ENCODE measurements around the gene IL34.

The IL34 gene

DNA sequence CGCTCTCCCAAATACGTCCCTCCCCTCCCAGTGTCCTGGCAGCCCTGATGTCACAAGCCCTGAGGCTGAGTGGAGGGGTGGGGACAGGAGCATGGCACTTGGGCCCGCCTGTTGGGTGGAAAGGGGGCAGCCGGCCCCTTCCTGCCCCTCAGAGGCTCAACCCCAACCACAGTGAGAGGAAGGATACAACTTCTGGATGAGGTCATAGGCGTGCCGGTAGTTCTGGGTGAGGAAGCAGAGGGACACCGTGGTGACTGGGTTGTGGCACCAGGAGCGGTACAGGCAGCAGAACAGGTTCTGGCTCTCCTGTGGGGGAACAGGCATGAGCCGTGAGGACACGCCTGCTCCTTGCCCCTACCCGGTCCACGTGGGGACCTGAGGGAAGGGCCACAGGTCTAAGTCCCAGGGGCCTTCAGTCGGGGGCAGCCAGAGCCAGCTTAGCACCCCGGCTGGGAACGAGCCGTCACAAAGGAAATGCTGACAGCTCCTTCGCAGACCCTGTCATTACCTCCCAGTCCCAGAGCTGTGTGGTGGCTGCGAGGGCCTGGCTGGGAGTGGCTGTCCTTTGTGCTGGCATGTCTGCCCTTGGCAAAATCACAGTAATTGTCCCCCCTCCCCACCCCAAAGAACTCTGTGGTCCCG, 50.7 kb downstream of the IL34 start:
- Histone ChIP-seq H3K27ac (ENCODE audit: low read length) (no peak overlapping the region), H3K4me3 (ENCODE audit: low read length) (no peak overlapping the region), H3K9ac (ENCODE audit: low read length) (no peak overlapping the region), H3K9me3 (ENCODE audit: control insufficient read depth, low read depth, low read length) (no peaks in the 10 kb centered on the region), H3K27me3 (ENCODE audit: control insufficient read depth, insufficient read depth, low read length) (no peaks in the 10 kb centered on the region), H3K4me1 (ENCODE audit: control insufficient read depth, low read depth, low read length) (peaks cover 25% of the 10 kb centered on the region), H3K36me3 (ENCODE audit: control insufficient read depth, low read depth, low read length) (no peaks in the 10 kb centered on the region)

GRCh38 chr16:70697594-70698170, 51.3 kb downstream of the IL34 start:
- Histone ChIP-seq H3K27me3 (ENCODE audit: control insufficient read depth, insufficient read depth, low read length) (no peaks in the 10 kb centered on the region), H3K4me3 (ENCODE audit: low read length) (no peak overlapping the region), H3K27ac (ENCODE audit: low read length) (no peak overlapping the region), H3K9me3 (ENCODE audit: control insufficient read depth, low read depth, low read length) (no peaks in the 10 kb centered on the region), H3K9ac (ENCODE audit: low read length) (no peak overlapping the region), H3K36me3 (ENCODE audit: control insufficient read depth, low read depth, low read length) (no peaks in the 10 kb centered on the region), H3K4me1 (ENCODE audit: control insufficient read depth, low read depth, low read length) (peaks cover 25% of the 10 kb centered on the region)

GRCh38 chr16:70698901-70699300, 52.5 kb downstream of the IL34 start:
- H3K9ac ChIP-seq (ENCODE audit: low read length): no peak overlapping the region
- no peak overlapping the region for H3K27ac ChIP-seq (ENCODE audit: low read length)
- no peak overlapping the region for H3K4me3 ChIP-seq (ENCODE audit: low read length)
- no peaks in the 10 kb centered on the region for H3K9me3 ChIP-seq (ENCODE audit: control insufficient read depth, low read depth, low read length)
- H3K36me3 ChIP-seq (ENCODE audit: control insufficient read depth, low read depth, low read length): no peaks in the 10 kb centered on the region
- H3K4me1 ChIP-seq (ENCODE audit: control insufficient read depth, low read depth, low read length): peaks cover 26% of the 10 kb centered on the region
- no peaks in the 10 kb centered on the region for H3K27me3 ChIP-seq (ENCODE audit: control insufficient read depth, insufficient read depth, low read length)

GRCh38 chr16:70699696-70700095, 53.3 kb downstream of the IL34 start:
- Histone ChIP-seq H3K9me3 (ENCODE audit: control insufficient read depth, low read depth, low read length) (no peaks in the 10 kb centered on the region), H3K9ac (ENCODE audit: low read length) (no peak overlapping the region), H3K27ac (ENCODE audit: low read length) (no peak overlapping the region), H3K36me3 (ENCODE audit: control insufficient read depth, low read depth, low read length) (no peaks in the 10 kb centered on the region), H3K4me1 (ENCODE audit: control insufficient read depth, low read depth, low read length) (peaks cover 18% of the 10 kb centered on the region), H3K27me3 (ENCODE audit: control insufficient read depth, insufficient read depth, low read length) (no peaks in the 10 kb centered on the region), H3K4me3 (ENCODE audit: low read length) (no peak overlapping the region)

DNA sequence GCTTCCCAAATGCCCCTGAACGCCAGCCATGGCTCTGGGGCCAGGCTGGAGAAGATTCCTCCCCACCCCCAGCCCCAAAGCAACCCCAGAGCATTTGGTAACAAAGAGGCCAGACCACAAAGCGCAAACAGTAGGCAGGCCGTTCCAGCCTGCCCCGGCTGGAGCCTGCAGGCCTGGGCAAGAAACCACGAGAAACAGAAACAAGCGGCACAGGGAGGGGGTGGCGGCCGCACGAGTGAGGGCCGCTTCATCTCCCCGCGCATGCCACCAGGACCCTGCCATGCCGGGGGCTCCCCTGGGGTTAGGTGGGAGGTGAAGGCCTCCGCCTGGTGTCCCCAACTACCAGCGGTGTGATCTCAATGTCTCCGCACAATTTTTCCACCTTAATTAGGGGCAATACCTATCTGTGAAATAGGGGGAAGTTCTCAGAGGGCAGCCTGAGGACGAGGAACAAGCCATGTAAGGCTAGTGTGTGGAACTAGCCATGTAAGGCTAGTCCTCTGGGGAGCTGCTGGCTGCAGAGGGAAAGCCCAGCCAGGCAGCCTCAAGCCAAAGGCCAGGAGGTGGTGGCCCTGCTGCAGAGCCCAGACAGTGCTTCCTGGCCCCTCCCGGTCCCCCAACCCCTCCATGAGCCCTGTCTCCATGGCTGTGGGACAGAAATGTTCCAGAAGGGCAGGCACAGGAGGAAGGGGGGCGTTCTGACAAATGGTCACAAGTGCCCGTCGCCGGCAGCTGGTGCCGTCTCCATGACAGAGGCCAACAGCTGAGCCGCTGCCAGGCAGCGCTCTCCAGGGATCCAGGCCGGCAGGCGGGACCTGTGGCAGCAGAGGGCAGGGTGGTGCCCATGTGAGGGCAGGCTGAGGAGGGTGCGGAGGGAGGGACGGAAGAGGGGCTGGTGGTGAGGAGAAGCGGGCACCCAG, 54.0 kb downstream of the IL34 start:
- H3K27ac ChIP-seq (ENCODE audit: low read length): no peak overlapping the region
- H3K9me3 ChIP-seq (ENCODE audit: control insufficient read depth, low read depth, low read length): no peaks in the 10 kb centered on the region
- H3K36me3 ChIP-seq (ENCODE audit: control insufficient read depth, low read depth, low read length): no peaks in the 10 kb centered on the region
- H3K27me3 ChIP-seq (ENCODE audit: control insufficient read depth, insufficient read depth, low read length): no peaks in the 10 kb centered on the region
- H3K4me3 ChIP-seq (ENCODE audit: low read length): no peak overlapping the region
- no peak overlapping the region for H3K9ac ChIP-seq (ENCODE audit: low read length)
- H3K4me1 ChIP-seq (ENCODE audit: control insufficient read depth, low read depth, low read length): peaks cover 11% of the 10 kb centered on the region

DNA sequence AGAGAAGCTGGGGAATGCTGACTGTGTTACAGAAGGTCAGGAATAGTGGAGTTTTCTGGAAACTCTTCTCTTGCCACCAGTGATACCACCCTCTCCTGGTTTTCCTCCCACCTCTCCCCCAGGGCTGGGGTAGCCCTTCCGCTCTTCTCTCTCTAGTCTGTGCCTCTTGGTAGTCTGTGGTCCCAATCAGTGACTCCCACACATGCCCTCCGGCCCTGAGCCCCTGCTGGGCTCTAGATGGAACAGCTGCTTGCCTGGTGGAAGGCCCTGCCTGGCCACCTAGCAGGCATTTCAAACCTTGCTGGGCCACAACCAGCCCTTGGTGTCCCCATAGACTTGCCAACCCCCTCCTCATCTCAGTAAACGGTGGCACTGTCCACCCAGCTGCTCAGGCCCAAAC, 54.7 kb downstream of the IL34 start:
- no peaks in the 10 kb centered on the region for H3K27me3 ChIP-seq (ENCODE audit: control insufficient read depth, insufficient read depth, low read length)
- H3K4me3 ChIP-seq (ENCODE audit: low read length): no peak overlapping the region
- H3K27ac ChIP-seq (ENCODE audit: low read length): no peak overlapping the region
- H3K9me3 ChIP-seq (ENCODE audit: control insufficient read depth, low read depth, low read length): no peaks in the 10 kb centered on the region
- peaks cover 6% of the 10 kb centered on the region for H3K4me1 ChIP-seq (ENCODE audit: control insufficient read depth, low read depth, low read length)
- H3K36me3 ChIP-seq (ENCODE audit: control insufficient read depth, low read depth, low read length): no peaks in the 10 kb centered on the region
- H3K9ac ChIP-seq (ENCODE audit: low read length): no peak overlapping the region

GRCh38 chr16:70701596-70701995, 55.2 kb downstream of the IL34 start:
- Histone ChIP-seq H3K9ac (ENCODE audit: low read length) (no peak overlapping the region), H3K4me1 (ENCODE audit: control insufficient read depth, low read depth, low read length) (peaks cover 6% of the 10 kb centered on the region), H3K27ac (ENCODE audit: low read length) (no peak overlapping the region), H3K36me3 (ENCODE audit: control insufficient read depth, low read depth, low read length) (no peaks in the 10 kb centered on the region), H3K27me3 (ENCODE audit: control insufficient read depth, insufficient read depth, low read length) (no peaks in the 10 kb centered on the region), H3K9me3 (ENCODE audit: control insufficient read depth, low read depth, low read length) (no peaks in the 10 kb centered on the region), H3K4me3 (ENCODE audit: low read length) (no peak overlapping the region)

GRCh38 chr16:70701998-70702397, 55.6 kb downstream of the IL34 start:
- no peaks in the 10 kb centered on the region for H3K36me3 ChIP-seq (ENCODE audit: control insufficient read depth, low read depth, low read length)
- no peak overlapping the region for H3K4me3 ChIP-seq (ENCODE audit: low read length)
- H3K9ac ChIP-seq (ENCODE audit: low read length): no peak overlapping the region
- no peaks in the 10 kb centered on the region for H3K9me3 ChIP-seq (ENCODE audit: control insufficient read depth, low read depth, low read length)
- H3K27ac ChIP-seq (ENCODE audit: low read length): no peak overlapping the region
- H3K4me1 ChIP-seq (ENCODE audit: control insufficient read depth, low read depth, low read length): peaks cover 6% of the 10 kb centered on the region
- no peaks in the 10 kb centered on the region for H3K27me3 ChIP-seq (ENCODE audit: control insufficient read depth, insufficient read depth, low read length)

- H3K4me3 ChIP-seq (ENCODE audit: low read length): no peak overlapping the region
- no peaks in the 10 kb centered on the region for H3K36me3 ChIP-seq (ENCODE audit: control insufficient read depth, low read depth, low read length)
- H3K9me3 ChIP-seq (ENCODE audit: control insufficient read depth, low read depth, low read length): no peaks in the 10 kb centered on the region
- peaks cover 6% of the 10 kb centered on the region for H3K4me1 ChIP-seq (ENCODE audit: control insufficient read depth, low read depth, low read length)
- H3K27me3 ChIP-seq (ENCODE audit: control insufficient read depth, insufficient read depth, low read length): no peaks in the 10 kb centered on the region
- H3K9ac ChIP-seq (ENCODE audit: low read length): no peak overlapping the region
- H3K27ac ChIP-seq (ENCODE audit: low read length): no peak overlapping the region
These were observed 56.3 kb downstream of the IL34 start for GRCh38 chr16:70702624-70703023.

DNA sequence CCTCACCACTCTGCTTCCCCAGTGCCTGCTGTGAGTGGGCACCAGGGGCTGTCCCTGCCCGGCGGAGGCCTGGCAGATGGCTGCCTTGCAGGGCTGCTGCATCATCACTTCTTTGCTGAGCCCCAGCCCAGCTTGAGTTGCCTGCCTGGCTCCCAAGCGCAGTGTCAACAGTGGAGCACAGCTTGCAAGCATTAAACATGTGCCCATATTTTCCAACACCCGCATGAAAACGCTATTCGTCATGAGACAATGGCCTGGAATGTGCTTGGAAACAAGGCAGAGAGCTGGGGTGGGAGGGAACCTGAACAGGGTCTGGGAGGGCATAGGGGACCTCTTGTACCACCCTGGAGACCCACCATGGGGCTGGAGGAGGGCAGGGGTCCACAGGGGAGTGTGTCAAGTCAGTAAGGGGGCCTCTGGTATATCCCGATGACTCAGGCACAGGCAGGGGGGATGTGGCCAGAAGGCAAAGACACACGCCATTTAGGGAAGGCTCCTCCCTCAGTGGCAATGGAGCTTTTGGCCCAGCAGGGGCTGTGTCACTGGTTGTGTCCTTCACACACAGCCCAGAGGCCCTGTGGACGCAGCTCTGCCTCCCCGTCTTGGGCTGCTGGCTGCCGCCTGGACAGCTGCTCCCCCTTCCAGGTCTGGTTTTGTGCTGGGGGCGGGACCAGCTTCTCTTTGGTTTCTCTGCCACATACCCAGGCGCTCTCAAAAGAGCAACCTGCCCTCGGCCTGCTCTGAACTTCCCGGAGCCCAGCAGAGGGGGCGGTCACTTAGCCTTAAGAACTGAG, 56.9 kb downstream of the IL34 start:
- H3K27me3 ChIP-seq (ENCODE audit: control insufficient read depth, insufficient read depth, low read length): no peaks in the 10 kb centered on the region
- no peaks in the 10 kb centered on the region for H3K36me3 ChIP-seq (ENCODE audit: control insufficient read depth, low read depth, low read length)
- H3K9ac ChIP-seq (ENCODE audit: low read length): no peak overlapping the region
- H3K4me3 ChIP-seq (ENCODE audit: low read length): no peak overlapping the region
- no peaks in the 10 kb centered on the region for H3K9me3 ChIP-seq (ENCODE audit: control insufficient read depth, low read depth, low read length)
- peaks cover 6% of the 10 kb centered on the region for H3K4me1 ChIP-seq (ENCODE audit: control insufficient read depth, low read depth, low read length)
- no peak overlapping the region for H3K27ac ChIP-seq (ENCODE audit: low read length)

GRCh38 chr16:70703835-70704381, 57.5 kb downstream of the IL34 start:
- H3K27ac ChIP-seq (ENCODE audit: low read length): no peak overlapping the region
- no peaks in the 10 kb centered on the region for H3K36me3 ChIP-seq (ENCODE audit: control insufficient read depth, low read depth, low read length)
- H3K27me3 ChIP-seq (ENCODE audit: control insufficient read depth, insufficient read depth, low read length): no peaks in the 10 kb centered on the region
- H3K9me3 ChIP-seq (ENCODE audit: control insufficient read depth, low read depth, low read length): no peaks in the 10 kb centered on the region
- H3K9ac ChIP-seq (ENCODE audit: low read length): no peak overlapping the region
- no peak overlapping the region for H3K4me3 ChIP-seq (ENCODE audit: low read length)
- H3K4me1 ChIP-seq (ENCODE audit: control insufficient read depth, low read depth, low read length): peaks cover 12% of the 10 kb centered on the region

All from iPS-18a (cell line).